ENCODE data around the gene TCF7L1.
A peak's percentile ranks its signal among the peaks of the same experiment; 100 is the strongest.

Gene TCF7L1

DNA sequence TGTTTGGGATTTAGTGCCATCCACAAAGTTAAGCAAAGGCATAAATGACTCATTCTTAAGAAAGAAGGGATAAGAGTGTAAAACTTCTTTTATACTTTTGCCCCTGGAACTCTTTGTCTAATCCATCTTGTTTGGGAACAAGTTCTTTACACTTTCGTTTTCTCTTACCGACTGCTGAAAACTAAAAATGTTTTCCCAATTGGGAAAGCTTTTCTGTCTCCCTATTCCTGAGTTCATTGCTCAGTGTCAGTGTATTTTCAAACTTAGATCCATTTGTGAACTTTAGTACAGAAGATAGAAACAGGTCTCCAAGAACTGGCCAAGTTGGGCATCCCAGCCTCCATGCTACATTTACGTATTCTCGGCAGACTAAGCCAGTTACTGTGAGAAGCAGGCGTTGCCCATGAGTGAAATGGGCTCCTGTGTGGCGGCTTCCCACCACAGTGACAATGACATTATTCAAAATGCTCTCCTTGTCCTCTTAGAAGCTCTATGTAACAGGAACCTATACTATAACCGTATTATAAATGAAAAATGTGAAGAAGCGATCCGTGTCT is 142.9 kb downstream of the TCF7L1 start:
- DNase-seq (ENCODE audit: low read depth) = no peak
- TF ChIP-seq CTCF (conservative IDR thresholded peaks at IDR 0.05; ENCODE audit: low read depth, low read length) = no peak
- no peak overlapping the region for H3K4me3 ChIP-seq (ENCODE audit: low read length)

DNA sequence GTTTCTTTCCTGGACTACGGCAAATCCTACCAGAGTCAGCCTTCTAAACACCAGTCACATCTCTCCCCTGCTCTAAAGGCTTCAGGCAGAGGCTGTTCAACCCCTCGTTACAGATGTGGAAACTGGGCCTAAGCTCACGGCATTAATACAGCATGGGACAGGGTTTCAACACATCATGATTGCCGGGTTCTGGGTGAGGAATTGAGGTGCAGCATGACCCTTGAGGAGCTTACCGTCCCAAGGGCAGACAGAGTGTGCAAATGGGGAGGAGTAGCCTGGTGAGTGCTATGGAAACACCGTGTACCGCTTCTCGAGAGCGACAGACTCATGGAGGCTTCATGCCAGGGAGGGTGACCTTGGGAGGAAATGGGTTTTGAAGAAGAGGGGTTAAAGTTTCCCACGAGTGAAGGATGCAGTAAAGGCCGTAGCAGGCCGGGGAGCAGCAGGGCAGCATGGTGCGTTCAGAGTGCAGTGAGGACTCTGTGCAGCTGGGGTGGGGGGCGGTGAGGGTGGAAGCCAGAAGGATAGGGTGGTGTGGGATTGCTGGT is 143.5 kb downstream of the TCF7L1 start:
- H3K4me3 ChIP-seq (ENCODE audit: low read length) = no peak overlapping the region
- DNase-seq (ENCODE audit: low read depth) = no peak
- TF ChIP-seq CTCF (conservative IDR thresholded peaks at IDR 0.05; ENCODE audit: low read depth, low read length) = no peak

GRCh38 chr2:85277416-85278158 is 144.4 kb downstream of the TCF7L1 start:
- no peak for DNase-seq (ENCODE audit: low read depth)
- no peak for TF ChIP-seq CTCF (conservative IDR thresholded peaks at IDR 0.05; ENCODE audit: low read depth, low read length)
- H3K4me3 ChIP-seq (ENCODE audit: low read length) = peak overlapping the region; percentile 6

DNA sequence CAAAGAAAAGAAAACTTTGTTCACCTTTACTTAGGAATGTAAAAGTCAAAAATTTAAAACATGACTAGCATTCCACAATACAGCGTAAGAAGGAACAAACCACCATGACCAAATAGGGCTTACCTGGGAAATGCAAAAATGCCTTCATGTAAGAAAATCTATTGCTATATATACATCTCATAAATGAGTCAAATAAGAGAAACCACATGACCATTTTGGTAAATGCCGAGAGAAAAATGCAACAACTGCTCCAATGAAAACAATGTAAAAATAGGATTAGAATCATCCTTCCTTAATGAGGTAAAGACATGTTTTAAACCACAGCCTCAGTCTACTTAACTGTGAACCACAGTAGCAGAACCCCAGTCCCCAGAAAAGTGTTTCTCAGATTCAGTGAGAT is 145.2 kb downstream of the TCF7L1 start:
- no peak for TF ChIP-seq CTCF (conservative IDR thresholded peaks at IDR 0.05; ENCODE audit: low read depth, low read length)
- H3K4me3 ChIP-seq (ENCODE audit: low read length) = no peak overlapping the region
- no peak for DNase-seq (ENCODE audit: low read depth)

- H3K4me3 ChIP-seq (ENCODE audit: low read length) = no peak overlapping the region
- TF ChIP-seq CTCF (conservative IDR thresholded peaks at IDR 0.05; ENCODE audit: low read depth, low read length) = no peak
- DNase-seq (ENCODE audit: low read depth) = no peak
These were observed 148.4 kb downstream of the TCF7L1 start for GRCh38 chr2:85281553-85281952.

- TF ChIP-seq CTCF (conservative IDR thresholded peaks at IDR 0.05; ENCODE audit: low read depth, low read length) = no peak
- H3K4me3 ChIP-seq (ENCODE audit: low read length) = no peak overlapping the region
- no peak for DNase-seq (ENCODE audit: low read depth)
These were observed 149.7 kb downstream of the TCF7L1 start for GRCh38 chr2:85282914-85283313.

GRCh38 chr2:85283641-85284040 is 150.4 kb downstream of the TCF7L1 start:
- DNase-seq (ENCODE audit: low read depth) = no peak
- H3K4me3 ChIP-seq (ENCODE audit: low read length) = no peak overlapping the region
- TF ChIP-seq CTCF (conservative IDR thresholded peaks at IDR 0.05; ENCODE audit: low read depth, low read length) = no peak

All from retinal pigment epithelial cell (primary cell).